HL-60 (cell line): ENCODE data around the gene EPDR1.

Experiments
- GABPA ChIP-seq: IDR thresholded peaks from 2 replicates; pipeline ENCODE4 v1.6.1; 2012; ENCODE audit warnings: low read depth
- POLR2AphosphoS5 ChIP-seq: IDR thresholded peaks from 2 replicates; pipeline ENCODE4 v1.6.1; 2012; ENCODE audit warnings: low read depth
- SPI1 ChIP-seq: IDR thresholded peaks from 2 replicates; pipeline ENCODE4 v1.6.1; 2012; ENCODE audit warnings: low read depth, mild to moderate bottlenecking, borderline replicate concordance
- TF ChIP-seq, protein P1 (sequence below): IDR thresholded peaks from one replicate; pipeline ENCODE4 v1.5.1; 2011; ENCODE audit warnings: low read length, control low read depth, inconsistent platforms; ENCODE audit not compliant: insufficient read depth
- TF ChIP-seq, protein P2 (sequence below): IDR thresholded peaks from 2 replicates; pipeline ENCODE4 v1.6.1; 2012; ENCODE audit warnings: low read depth; ENCODE audit not compliant: insufficient replicate concordance

GRCh38 chr7:37984750-37985390 lies 64.4 kb downstream of the EPDR1 start:
- TF ChIP-seq, protein P1, sequence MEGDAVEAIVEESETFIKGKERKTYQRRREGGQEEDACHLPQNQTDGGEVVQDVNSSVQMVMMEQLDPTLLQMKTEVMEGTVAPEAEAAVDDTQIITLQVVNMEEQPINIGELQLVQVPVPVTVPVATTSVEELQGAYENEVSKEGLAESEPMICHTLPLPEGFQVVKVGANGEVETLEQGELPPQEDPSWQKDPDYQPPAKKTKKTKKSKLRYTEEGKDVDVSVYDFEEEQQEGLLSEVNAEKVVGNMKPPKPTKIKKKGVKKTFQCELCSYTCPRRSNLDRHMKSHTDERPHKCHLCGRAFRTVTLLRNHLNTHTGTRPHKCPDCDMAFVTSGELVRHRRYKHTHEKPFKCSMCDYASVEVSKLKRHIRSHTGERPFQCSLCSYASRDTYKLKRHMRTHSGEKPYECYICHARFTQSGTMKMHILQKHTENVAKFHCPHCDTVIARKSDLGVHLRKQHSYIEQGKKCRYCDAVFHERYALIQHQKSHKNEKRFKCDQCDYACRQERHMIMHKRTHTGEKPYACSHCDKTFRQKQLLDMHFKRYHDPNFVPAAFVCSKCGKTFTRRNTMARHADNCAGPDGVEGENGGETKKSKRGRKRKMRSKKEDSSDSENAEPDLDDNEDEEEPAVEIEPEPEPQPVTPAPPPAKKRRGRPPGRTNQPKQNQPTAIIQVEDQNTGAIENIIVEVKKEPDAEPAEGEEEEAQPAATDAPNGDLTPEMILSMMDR: no peak
- TF ChIP-seq POLR2AphosphoS5 (no peak), GABPA (no peak), SPI1 (no peak)
- TF ChIP-seq, protein P2, sequence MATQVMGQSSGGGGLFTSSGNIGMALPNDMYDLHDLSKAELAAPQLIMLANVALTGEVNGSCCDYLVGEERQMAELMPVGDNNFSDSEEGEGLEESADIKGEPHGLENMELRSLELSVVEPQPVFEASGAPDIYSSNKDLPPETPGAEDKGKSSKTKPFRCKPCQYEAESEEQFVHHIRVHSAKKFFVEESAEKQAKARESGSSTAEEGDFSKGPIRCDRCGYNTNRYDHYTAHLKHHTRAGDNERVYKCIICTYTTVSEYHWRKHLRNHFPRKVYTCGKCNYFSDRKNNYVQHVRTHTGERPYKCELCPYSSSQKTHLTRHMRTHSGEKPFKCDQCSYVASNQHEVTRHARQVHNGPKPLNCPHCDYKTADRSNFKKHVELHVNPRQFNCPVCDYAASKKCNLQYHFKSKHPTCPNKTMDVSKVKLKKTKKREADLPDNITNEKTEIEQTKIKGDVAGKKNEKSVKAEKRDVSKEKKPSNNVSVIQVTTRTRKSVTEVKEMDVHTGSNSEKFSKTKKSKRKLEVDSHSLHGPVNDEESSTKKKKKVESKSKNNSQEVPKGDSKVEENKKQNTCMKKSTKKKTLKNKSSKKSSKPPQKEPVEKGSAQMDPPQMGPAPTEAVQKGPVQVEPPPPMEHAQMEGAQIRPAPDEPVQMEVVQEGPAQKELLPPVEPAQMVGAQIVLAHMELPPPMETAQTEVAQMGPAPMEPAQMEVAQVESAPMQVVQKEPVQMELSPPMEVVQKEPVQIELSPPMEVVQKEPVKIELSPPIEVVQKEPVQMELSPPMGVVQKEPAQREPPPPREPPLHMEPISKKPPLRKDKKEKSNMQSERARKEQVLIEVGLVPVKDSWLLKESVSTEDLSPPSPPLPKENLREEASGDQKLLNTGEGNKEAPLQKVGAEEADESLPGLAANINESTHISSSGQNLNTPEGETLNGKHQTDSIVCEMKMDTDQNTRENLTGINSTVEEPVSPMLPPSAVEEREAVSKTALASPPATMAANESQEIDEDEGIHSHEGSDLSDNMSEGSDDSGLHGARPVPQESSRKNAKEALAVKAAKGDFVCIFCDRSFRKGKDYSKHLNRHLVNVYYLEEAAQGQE: no peak
